ENCODE results near the gene LEP.

LEP gene

DNA sequence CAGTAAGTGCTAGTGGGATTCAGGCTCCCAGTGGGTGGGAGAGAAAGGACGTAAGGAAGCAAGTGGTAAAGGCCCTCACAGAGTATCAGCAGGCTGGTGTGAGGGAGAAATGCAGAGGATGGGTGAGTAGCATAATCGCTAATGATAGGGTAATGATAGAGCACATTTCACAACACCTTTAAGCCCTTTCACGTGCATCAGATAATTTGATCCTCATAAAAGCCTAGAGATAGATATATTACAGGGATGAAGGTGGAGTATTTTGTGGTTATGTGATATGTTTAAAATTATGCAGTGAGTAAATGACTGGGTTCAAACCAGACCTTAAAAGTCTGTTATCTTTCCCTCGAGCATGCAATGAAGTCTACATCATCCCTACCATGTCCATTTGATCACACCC is 10.3 kb downstream of the LEP start:
- DNase-seq: no peak

DNA sequence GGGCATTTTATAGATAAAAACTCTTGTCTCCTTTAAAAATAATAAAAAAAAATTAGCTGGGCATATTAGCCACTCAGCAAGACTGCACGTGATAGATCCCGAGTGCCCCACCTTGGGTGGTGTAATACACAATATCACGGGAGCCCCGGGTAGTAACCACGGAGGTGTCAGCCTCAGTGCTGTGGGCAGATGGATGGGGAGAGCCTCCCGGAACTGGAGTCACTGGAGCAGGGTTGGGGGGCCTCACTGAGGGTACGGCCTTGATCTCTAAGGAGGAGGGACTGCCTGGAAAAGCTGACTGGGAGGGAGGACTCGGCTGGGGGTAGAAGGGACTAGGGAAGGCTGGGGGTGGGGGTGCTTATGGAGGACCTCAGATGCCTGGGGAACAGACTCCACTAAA is 12.6 kb downstream of the LEP start:
- DNase-seq: no peak

GRCh38 chr7:128254470-128254869 is 13.4 kb downstream of the LEP start:
- no peak for DNase-seq

DNA sequence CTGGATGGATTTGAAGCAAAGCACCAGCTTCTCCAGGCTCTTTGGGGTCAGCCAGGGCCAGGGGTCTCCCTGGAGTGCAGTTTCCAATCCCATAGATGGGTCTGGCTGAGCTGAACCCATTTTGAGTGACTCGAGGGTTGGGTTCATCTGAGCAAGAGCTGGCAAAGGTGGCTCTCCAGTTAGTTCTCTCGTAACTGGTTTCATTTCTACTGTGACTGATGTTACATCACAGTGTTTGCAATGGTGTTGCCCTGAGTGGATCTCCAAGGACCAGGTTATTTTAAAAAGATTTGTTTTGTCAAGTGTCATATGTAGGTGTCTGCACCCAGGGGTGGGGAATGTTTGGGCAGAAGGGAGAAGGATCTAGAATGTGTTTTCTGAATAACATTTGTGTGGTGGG is 14.2 kb downstream of the LEP start:
- no peak for DNase-seq

DNA sequence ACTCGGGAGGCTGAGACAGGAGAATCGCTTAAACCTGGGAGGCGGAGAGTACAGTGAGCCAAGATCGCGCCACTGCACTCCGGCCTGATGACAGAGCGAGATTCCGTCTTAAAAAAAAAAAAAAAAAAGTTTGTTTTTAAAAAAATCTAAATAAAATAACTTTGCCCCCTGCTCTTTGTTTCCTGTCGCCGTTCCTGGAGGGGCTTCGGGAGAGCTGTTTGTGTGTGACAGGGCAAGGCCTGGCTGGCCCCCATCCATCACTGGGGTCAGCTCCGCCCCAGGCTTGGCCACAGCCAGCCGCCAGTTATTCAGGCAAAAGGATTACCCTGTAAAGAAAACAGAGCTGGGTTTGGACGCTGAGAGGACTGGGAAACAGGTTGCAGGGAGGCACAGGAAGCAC is 16.4 kb downstream of the LEP start:
- DNase-seq: no peak

- DNase-seq: no peak
Measured at GRCh38 chr7:128259131-128260061, 18.3 kb downstream of the LEP start.

DNA sequence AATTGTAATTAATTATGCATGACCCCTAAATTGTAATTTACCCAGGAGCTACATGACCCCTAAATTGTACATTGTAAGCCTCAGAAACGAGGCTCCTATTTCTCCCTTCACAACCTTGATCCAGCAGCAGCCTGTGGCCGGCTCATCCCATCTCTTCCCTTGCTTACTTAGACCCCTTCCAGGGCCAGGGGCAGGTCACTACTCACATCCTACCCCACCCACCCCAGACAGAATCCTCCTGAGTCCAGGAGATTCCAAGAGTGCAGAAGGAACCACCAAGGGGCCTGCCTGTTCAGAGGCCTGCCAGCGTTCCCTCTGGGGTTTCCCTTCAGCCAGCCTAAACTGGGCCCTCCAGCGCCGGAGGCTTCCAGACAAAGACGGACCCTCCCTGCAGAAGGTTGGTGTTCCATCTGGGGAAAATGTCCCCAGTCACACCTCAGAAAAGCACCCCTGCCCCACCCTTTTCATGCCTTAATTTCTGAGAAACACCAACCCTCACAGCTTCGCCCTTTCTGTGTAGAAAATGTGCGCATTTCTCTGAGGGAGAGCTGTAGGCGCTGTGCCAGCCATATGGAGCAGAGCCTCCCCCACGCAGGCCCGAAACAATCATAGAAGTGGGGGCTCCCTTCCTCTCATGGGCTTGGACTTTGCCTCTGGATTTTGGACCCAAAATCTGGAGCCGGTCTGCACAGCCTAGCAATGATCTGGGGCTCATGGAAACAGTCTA is 19.2 kb downstream of the LEP start:
- no peak for DNase-seq

GRCh38 chr7:128262273-128263028 is 21.4 kb downstream of the LEP start:
- DNase-seq: no peak

DNA sequence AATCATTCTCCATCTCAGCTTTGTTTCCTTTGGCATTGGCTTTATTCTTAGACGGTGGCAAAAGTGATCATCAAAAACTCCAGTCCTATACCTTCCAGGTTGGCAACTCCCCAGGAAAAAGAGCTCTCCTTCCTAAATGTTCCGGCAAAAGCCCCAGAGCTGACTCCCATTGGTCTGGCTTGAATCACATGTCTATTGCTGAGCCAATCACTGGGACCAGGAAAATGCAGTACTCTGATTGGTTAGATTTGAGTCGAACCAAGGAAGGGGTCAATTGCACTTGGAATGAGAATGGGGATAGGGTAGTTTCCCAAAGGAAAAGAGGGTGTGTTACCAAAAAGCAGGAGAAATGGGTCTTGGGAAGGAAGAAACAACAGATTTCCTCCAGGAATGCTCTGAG is 22.3 kb downstream of the LEP start:
- no peak for DNase-seq

DNA sequence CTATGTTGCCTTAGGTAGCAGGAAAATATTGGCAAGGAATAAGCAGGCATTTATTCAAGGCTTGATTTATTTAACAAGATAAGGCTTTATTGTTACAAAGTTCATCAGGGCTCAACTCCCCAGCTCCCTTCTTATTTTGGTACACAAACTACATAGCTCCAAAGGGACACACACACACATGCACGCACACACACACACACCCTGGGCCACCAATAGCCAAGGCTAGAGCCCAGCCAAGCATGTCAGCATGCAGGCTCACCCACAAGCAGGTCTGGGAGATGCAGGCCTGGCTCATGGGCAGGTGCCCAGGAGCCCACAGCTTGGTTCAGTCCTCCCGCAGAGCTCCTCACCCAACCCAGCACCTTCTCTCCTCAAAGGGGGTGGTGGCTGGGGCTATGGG is 23.4 kb downstream of the LEP start:
- DNase-seq: no peak

- no peak for DNase-seq
Measured at GRCh38 chr7:128265156-128265905, 24.3 kb downstream of the LEP start.

- no peak for DNase-seq
Measured at GRCh38 chr7:128265906-128266300, 24.8 kb downstream of the LEP start.

DNA sequence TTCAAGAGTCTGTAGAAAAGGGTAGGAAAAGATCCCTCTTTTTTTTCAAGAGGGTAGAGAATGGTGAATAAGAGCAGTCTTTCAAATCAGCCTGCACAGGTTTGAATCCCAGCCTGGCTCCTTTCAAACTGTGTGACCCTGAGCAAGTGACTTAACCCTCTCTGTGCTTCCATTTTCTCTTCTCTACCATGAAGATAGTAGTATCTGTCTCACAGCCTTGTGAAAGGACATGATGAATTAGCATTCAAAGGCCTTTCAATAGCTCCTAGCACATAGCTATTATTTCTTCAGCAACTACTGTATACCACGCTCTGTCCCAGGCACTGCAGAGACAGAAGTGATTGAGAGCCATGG is 25.4 kb downstream of the LEP start:
- no peak for DNase-seq

DNA sequence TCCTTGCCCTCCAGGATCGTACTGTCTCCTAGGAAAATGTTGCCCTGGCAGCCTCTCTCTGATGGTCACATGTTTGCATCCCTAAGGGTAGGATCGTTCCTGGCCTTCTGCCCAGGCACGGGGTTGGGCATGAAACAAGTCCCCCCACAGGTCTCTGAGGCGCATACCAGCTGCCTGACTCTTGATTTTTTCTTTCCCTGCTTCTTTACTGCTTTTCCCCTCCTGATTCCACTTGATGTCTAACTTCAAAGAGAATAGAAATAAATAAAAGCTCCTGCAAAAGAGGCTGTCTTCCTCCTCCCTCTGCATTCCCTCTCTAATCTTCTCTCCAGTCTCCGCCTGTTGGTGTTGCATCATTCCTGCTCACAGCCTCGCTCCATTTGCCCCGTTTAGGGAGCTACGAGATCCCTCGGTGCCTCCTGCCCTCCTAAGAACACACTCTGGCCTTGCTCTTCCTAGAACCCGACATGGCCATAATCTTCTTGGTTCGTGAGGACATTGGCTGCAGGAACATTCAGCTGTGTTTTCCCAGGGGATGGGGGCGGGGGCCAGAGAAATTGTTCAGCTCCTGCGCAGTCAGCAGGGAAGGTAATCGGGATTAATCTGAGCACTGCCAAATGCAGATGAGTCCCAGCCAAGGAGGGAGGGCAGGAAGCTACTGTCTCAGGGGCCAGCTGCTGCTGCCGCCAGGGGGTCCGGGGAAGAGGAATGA is 26.0 kb downstream of the LEP start:
- no peak for DNase-seq

- no peak for DNase-seq
Measured at GRCh38 chr7:128267595-128267924, 26.5 kb downstream of the LEP start.

- DNase-seq: no peak
Measured at GRCh38 chr7:128268233-128268632, 27.2 kb downstream of the LEP start.

DNA sequence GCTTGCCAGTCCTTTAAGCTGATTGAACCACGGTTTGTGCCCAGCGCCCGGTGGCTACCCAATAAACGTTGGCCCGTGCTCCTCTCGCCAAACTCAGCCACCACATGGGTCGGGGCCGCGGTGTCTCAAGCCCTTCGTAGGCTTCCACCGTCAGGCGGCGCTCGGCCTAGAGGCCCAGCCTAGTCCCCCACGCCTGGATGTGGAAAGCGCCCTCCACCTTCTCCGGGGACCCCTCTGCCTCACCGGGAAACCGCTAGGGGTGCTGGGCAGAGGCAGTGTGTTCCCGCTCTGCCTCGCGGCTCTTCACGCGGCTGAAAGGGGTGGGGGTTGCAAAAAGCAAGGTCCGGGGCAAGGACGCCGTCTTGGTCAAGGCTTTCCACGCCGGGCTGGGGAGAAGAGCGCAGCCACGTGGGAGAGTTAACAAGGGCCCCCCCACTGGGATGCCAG is 29.8 kb downstream of the LEP start:
- no peak for DNase-seq

DNA sequence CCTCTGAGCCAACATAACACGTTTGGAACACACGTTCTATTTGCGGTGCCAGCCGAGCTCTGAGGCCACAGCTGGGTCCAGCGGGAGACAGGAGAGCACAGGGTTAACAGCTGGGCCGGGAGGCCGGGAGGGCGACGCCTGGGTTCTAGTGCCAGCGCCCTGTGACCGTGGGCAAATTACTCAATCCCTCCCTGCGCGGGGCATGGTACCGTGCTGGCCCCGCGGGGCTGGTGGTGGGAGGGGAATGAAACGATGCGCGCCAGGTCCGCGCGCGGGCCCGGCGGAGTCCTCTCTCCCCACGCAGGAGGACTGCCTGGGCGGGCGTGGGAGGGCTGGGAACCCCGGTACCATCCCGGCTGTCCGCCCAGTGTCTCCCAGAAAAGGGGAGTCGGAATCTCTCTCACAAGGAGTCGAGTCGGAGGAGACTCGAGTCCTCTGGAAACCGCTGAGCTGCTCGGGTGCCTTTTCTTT is 30.4 kb downstream of the LEP start:
- DNase-seq: no peak

GRCh38 chr7:128271942-128272481 is 30.9 kb downstream of the LEP start:
- DNase-seq: no peak

DNA sequence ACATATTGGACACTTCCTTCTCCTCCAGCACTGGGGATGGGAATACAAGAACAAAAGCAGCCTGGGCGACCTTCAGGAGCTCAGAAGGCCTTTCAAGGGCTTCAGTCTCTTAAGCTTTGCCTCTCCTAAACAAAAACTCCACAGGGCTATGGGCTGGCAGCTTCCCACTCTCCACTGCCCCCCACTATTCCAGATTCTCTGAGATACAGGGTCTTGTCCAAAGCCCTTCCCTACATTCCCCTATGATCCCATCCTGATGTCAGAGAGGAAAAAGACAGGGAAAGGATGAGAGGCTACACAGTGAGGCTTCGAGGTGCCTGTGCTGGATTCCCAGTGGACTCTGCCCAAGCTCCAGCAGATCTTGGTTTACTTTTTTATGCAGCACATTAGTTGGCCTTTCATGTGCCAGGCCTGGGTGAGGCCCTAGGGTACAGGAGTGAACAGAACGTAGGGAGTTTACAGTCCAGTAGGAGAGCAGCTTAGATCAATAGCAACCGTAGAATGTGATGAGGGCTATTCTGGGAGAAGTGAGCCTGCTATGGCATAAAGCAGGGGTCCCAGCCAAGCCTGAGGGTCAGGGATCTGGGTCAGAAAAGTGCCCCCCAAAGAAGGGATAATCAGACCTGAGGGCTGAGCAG is 33.3 kb downstream of the LEP start:
- DNase-seq: no peak

DNA sequence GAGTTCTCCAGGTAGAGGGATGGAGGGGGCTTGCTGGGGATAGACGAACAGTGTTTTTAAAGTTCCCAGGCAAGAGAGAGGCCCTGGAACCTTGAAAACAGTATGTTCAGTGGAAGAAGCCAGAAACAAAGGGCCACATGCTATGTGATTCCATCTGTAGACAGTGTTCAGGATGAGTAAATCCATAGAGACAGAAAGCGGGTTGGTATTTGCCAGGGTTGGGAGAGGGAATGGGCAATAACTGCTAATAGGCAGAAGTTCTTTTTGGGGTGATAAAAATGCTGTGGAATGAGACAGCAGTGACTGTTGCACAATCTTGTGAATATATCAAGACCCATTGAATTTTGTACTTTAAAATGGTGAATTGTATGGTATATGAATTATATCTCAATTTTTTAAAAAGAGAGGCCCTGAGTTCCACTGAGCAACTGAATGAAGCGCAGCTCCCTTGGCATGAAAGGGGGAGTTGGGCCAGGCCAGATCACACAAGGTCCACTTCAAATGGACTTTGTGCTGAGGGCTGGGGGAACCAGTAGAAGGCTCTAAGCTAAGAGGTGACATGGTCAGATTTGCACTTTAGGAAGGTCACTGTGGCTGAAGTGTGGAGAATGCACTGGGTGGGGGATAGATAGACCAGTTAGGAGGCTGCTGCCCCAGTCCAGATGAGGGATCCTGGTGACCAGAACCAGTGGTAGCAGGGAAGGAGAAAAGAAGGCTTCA is 34.0 kb downstream of the LEP start:
- DNase-seq: no peak

Data from cortex of kidney (tissue), 1 donor.